Measurements from ENCODE around the gene C14orf119. TPM values are rescaled to one million over a fixed set of nuclear protein-coding genes. Genes with fewer than 3 reads are reported as not detected.

Gene C14orf119
- total and polyA plus RNA-seq, 3 donors from 2014 or later = 17.7 to 60.8 (median 26.9) TPM

GRCh38 chr14:23110579-23111365 lies 15.5 kb downstream of the C14orf119 start:
- no peaks in the 10 kb centered on the region for H3K4me1 ChIP-seq
- no peaks in the 10 kb centered on the region for H3K36me3 ChIP-seq (ENCODE audit: low read depth, missing control alignments)
- H3K27me3 ChIP-seq = no peaks in the 10 kb centered on the region
- no peaks in the 10 kb centered on the region for H3K9me3 ChIP-seq
- intact Hi-C loops (cut with DNase I; ENCODE audit: low total_unique reads) = no loop called here
- no peak for TF ChIP-seq CTCF (IDR thresholded peaks at IDR 0.05)
- no peak for TF ChIP-seq POLR2A (IDR thresholded peaks at IDR 0.05)
- 51 to 67% methylated on average over 5 of the region's 5 CpGs for WGBS, 2 donors
- H3K4me3 ChIP-seq = no peak overlapping the region
- no peak overlapping the region for H3K27ac ChIP-seq
- DNase-seq = no peak

- H3K27ac ChIP-seq = no peak overlapping the region
- TF ChIP-seq POLR2A (IDR thresholded peaks at IDR 0.05) (no peak), CTCF (IDR thresholded peaks at IDR 0.05) (no peak)
- intact Hi-C loops (cut with DNase I; ENCODE audit: low total_unique reads) = no loop called here
- WGBS, 2 donors = 53 to 72% methylated on average over 11 to 12 of the region's 12 CpGs
- H3K4me1 ChIP-seq = no peaks in the 10 kb centered on the region
- no peak for DNase-seq
- H3K9me3 ChIP-seq = no peaks in the 10 kb centered on the region
- no peaks in the 10 kb centered on the region for H3K36me3 ChIP-seq (ENCODE audit: low read depth, missing control alignments)
- no peak overlapping the region for H3K4me3 ChIP-seq
- no peaks in the 10 kb centered on the region for H3K27me3 ChIP-seq
Observed at GRCh38 chr14:23112359-23113178, 17.3 kb downstream of the C14orf119 start.

- no peak for DNase-seq
- intact Hi-C loops (cut with DNase I; ENCODE audit: low total_unique reads) = no loop called here
Observed at GRCh38 chr14:23113431-23114119, 18.3 kb downstream of the C14orf119 start.

GRCh38 chr14:23114120-23114458 lies 18.8 kb downstream of the C14orf119 start:
- no peaks in the 10 kb centered on the region for H3K4me1 ChIP-seq
- 61 to 85% methylated on average over 5 of the region's 5 CpGs for WGBS, 2 donors
- H3K36me3 ChIP-seq (ENCODE audit: low read depth, missing control alignments) = no peaks in the 10 kb centered on the region
- no peak for DNase-seq
- no peak overlapping the region for H3K27ac ChIP-seq
- TF ChIP-seq POLR2A (IDR thresholded peaks at IDR 0.05) (no peak), CTCF (IDR thresholded peaks at IDR 0.05) (no peak)
- no peaks in the 10 kb centered on the region for H3K27me3 ChIP-seq
- intact Hi-C loops (cut with DNase I; ENCODE audit: low total_unique reads) = no loop called here
- no peak overlapping the region for H3K4me3 ChIP-seq
- H3K9me3 ChIP-seq = no peaks in the 10 kb centered on the region

More at GRCh38 chr14:23113431-23114119, 18.3 kb downstream of the C14orf119 start:
- H3K27ac ChIP-seq = no peak overlapping the region
- no peak for TF ChIP-seq POLR2A (IDR thresholded peaks at IDR 0.05)
- TF ChIP-seq CTCF (IDR thresholded peaks at IDR 0.05) = no peak
- no peak overlapping the region for H3K4me3 ChIP-seq
- H3K4me1 ChIP-seq = no peaks in the 10 kb centered on the region
- 57 to 61% methylated on average over 6 to 10 of the region's 10 CpGs for WGBS, 2 donors
- H3K27me3 ChIP-seq = no peaks in the 10 kb centered on the region
- H3K9me3 ChIP-seq = no peaks in the 10 kb centered on the region
- H3K36me3 ChIP-seq (ENCODE audit: low read depth, missing control alignments) = no peaks in the 10 kb centered on the region
